ENCODE data around the gene INO80D. TPM values are rescaled to one million over a fixed set of nuclear protein-coding genes. Genes with fewer than 3 reads are reported as not detected.

Gene INO80D
- total and polyA plus RNA-seq, 3 donors from 2014 or later = 5.3 to 31.6 (median 28.2) TPM

DNA sequence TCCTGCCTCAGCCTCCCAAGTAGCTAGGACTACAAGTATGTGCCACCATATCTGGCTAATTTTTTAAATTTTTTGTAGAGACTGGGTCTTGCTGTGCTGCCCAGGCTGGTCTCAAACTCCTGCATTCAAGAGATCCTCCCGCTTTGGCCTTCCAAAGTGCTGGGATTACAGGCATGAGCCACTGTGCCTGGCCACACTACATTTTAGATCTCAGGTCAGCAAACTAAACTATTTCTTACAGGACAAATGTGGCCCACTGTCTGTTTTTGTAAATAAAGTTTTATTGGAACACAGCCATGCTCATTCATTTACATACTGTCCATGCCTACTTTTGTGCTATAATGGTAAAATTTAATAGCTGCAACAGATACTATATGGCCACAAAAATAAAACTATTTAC is 17.8 kb downstream of the INO80D start:
- WGBS, 2 donors = 86 to 100% methylated on average over 1 of the region's 1 CpG
- TF ChIP-seq, protein P1, sequence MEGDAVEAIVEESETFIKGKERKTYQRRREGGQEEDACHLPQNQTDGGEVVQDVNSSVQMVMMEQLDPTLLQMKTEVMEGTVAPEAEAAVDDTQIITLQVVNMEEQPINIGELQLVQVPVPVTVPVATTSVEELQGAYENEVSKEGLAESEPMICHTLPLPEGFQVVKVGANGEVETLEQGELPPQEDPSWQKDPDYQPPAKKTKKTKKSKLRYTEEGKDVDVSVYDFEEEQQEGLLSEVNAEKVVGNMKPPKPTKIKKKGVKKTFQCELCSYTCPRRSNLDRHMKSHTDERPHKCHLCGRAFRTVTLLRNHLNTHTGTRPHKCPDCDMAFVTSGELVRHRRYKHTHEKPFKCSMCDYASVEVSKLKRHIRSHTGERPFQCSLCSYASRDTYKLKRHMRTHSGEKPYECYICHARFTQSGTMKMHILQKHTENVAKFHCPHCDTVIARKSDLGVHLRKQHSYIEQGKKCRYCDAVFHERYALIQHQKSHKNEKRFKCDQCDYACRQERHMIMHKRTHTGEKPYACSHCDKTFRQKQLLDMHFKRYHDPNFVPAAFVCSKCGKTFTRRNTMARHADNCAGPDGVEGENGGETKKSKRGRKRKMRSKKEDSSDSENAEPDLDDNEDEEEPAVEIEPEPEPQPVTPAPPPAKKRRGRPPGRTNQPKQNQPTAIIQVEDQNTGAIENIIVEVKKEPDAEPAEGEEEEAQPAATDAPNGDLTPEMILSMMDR (IDR thresholded peaks at IDR 0.05) = no peak
- TF ChIP-seq POLR2A (IDR thresholded peaks at IDR 0.05) = no peak

DNA sequence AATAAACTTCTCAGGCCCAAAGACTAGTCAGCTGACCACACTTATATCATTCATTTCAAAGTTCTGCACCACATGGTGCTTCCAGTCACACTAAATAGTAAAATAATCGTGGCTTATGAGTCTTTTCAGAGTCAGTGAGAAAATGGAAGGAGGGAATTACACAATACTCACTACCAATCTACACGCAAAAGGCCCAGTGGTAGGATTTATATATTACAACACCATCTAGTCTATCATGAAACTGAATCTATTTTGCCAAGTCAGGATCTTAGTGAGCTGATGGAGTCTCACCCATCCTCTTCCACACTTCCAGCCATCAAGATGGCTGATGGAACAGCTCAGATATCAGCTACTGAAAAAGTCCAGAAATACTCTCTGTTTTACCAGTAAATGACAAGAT is 21.9 kb downstream of the INO80D start:
- DNase-seq = no peak
- WGBS, 2 donors = 90 to 100% methylated on average over 2 of the region's 2 CpGs
- Histone ChIP-seq H3K4me3 (no peak overlapping the region), H3K27me3 (no peaks in the 10 kb centered on the region), H3K9me3 (no peaks in the 10 kb centered on the region), H3K4me1 (no peaks in the 10 kb centered on the region), H3K36me3 (ENCODE audit: low read depth, missing control alignments) (no peaks in the 10 kb centered on the region), H3K27ac (no peak overlapping the region)
- intact Hi-C loops (cut with DNase I; ENCODE audit: low total_unique reads) = no loop called here
- TF ChIP-seq POLR2A (IDR thresholded peaks at IDR 0.05) = no peak
- TF ChIP-seq, protein P1 (IDR thresholded peaks at IDR 0.05) = no peak

More for the DNA sequence above, 17.8 kb downstream of the INO80D start:
- H3K4me1 ChIP-seq = peaks cover 2% of the 10 kb centered on the region
- H3K4me3 ChIP-seq = no peak overlapping the region
- no peaks in the 10 kb centered on the region for H3K27me3 ChIP-seq
- intact Hi-C loops (cut with DNase I; ENCODE audit: low total_unique reads) = no loop called here
- DNase-seq = no peak
- no peaks in the 10 kb centered on the region for H3K36me3 ChIP-seq (ENCODE audit: low read depth, missing control alignments)
- H3K27ac ChIP-seq = no peak overlapping the region
- H3K9me3 ChIP-seq = no peaks in the 10 kb centered on the region

DNA sequence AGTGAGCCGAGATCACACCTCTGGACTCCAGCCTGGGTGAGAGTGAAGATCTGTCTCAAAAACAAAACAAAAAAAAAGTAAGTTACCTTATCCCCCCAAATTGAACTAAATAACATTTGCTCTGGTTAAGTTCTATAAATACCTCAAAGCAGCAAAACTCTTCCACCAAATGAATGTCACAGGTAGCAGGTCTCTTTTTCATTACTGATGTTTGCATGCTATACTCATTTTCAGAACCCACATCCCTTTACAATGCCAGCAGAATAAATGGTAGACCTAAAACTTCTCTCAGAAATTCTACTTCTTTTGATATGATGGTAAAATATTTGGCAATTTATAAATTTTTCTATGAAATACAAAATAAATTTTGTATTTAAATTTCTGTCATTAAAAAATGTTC is 22.3 kb downstream of the INO80D start:
- H3K4me3 ChIP-seq = no peak overlapping the region
- DNase-seq = no peak
- H3K27me3 ChIP-seq = no peaks in the 10 kb centered on the region
- H3K4me1 ChIP-seq = no peaks in the 10 kb centered on the region
- 97 to 100% methylated on average over 1 of the region's 1 CpG for WGBS, 2 donors
- no peak overlapping the region for H3K27ac ChIP-seq
- intact Hi-C loops (cut with DNase I; ENCODE audit: low total_unique reads) = no loop called here
- no peaks in the 10 kb centered on the region for H3K9me3 ChIP-seq
- no peak for TF ChIP-seq POLR2A (IDR thresholded peaks at IDR 0.05)
- TF ChIP-seq, protein P1 (IDR thresholded peaks at IDR 0.05) = no peak
- H3K36me3 ChIP-seq (ENCODE audit: low read depth, missing control alignments) = no peaks in the 10 kb centered on the region

- Histone ChIP-seq H3K4me1 (no peaks in the 10 kb centered on the region), H3K27ac (no peak overlapping the region), H3K9me3 (no peaks in the 10 kb centered on the region), H3K27me3 (no peaks in the 10 kb centered on the region), H3K4me3 (no peak overlapping the region), H3K36me3 (ENCODE audit: low read depth, missing control alignments) (no peaks in the 10 kb centered on the region)
- no peak for TF ChIP-seq POLR2A (IDR thresholded peaks at IDR 0.05)
- TF ChIP-seq, protein P1 (IDR thresholded peaks at IDR 0.05) = no peak
- 82 to 91% methylated on average over 7 of the region's 7 CpGs for WGBS, 2 donors
- intact Hi-C loops (cut with DNase I; ENCODE audit: low total_unique reads) = no loop called here
- no peak for DNase-seq
These were observed 23.2 kb downstream of the INO80D start for GRCh38 chr2:206062724-206063123.

DNA sequence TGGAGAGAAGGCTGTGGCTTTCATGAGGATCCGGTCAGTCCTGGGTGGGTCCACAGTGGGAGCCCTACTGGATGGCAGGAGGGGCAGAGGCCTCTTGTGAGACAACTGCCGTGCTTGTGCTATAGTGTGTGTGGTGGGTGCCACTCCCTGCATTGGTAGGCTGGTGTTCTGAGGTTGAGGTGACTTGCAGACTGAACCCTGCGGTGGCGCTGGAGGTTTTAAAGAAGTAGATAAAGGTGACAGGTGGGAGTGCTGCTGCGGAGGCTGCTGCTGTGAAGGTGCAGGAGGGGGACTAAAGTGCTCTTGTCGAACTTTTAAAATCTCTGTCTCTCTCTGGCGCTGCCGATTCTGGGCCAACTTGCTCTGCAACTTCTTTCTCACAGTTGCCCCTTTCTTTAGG is 29.7 kb downstream of the INO80D start:
- 94% methylated on average over 8 of the region's 8 CpGs for WGBS, 2 donors
- intact Hi-C loops (cut with DNase I; ENCODE audit: low total_unique reads) = no loop called here
- H3K4me1 ChIP-seq = no peaks in the 10 kb centered on the region
- H3K36me3 ChIP-seq (ENCODE audit: low read depth, missing control alignments) = no peaks in the 10 kb centered on the region
- no peak overlapping the region for H3K4me3 ChIP-seq
- no peak overlapping the region for H3K27ac ChIP-seq
- no peaks in the 10 kb centered on the region for H3K9me3 ChIP-seq
- no peaks in the 10 kb centered on the region for H3K27me3 ChIP-seq
- no peak for DNase-seq
- TF ChIP-seq POLR2A (IDR thresholded peaks at IDR 0.05) = no peak
- TF ChIP-seq, protein P1 (IDR thresholded peaks at IDR 0.05) = no peak

Data from testis (tissue), 3 donors.